Pulmonary artery endothelial cell (primary cell): ENCODE results near the gene ABTB2. TPM values are rescaled to one million over a fixed set of nuclear protein-coding genes. Genes with fewer than 3 reads are reported as not detected.

ENCODE experiments used
- DNase-seq: peaks from one replicate; pipeline ENCODE4 v3.0.0-alpha.2; 2011; ENCODE audit warnings: low read depth, low spot score
- total RNA-seq: library from RNA; depleted of rRNA; stranded (reverse); fragments of >200 nt; gene quantifications from 2 replicates; pipeline ENCODE4 v1.2.3, GENCODE V29; 2014

Gene ABTB2
- total RNA-seq, 1 donor from 2014 or later, result 0.07 TPM

GRCh38 chr11:34169686-34170085 lies 188.1 kb downstream of the ABTB2 start:
- no peak for DNase-seq

GRCh38 chr11:34168642-34169420 lies 189.0 kb downstream of the ABTB2 start:
- no peak for DNase-seq

DNA sequence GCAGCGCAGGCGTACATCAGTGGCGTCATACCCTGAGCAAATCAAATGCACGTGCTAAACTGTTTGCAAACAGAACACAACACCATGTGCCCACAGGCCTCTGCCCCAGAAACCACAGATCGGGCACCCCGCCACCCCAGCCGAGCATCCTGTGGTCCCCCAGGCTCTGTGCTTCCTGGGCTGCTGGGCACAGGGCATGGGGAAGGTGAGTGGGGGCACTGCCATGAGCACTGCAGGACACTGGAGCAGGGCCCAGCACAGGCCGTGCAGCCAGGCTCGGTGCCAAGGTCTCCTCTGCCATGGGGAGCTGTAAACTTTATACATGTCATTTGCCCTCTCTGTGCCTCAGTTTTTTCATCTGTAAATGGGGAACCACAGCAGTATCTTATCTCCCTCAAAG lies 189.8 kb downstream of the ABTB2 start:
- no peak for DNase-seq

DNA sequence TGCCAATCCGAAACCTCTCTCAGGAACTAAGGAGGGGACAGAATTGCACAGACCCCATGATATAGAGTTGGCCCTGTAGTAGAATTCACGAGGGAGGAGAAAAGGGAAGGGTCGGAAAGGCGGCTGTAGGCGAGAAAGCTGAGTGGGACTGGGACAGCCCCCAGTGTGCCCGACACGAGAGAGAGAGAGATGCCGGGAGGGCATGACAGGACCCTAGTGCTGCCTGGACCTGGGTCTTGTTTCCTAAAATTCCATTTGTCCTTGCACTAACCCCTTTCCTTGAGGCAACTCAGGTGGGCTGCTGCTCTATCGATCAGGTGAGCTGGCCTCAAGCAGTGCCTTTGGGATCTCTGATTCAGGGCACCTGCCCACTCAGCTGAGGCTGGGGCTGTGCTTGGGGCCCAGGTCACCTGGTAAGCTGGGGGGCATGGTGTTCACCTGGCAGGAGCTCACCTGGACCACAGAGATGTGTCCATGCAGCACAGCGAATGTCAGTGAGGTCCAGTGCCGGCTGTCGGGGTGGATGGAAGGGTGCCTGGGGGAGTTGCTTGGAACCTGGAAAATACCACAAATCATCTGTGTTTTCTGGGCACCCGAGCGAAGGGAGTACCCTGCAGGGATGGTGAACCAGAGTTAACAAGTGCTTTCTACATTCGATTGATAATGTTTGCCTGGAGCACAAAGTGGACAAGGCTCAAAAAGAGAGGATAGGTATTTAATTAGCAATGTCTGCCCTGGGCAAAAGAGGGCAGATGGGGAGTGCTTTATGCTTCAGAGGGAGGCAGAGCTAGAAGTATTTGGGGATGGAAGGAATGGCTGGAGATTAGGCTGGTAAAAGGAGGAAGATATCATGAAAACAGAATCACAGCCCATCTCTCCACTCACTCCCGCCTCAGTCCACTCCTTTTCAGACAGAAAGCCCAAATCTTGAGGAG lies 190.7 kb downstream of the ABTB2 start:
- no peak for DNase-seq

- DNase-seq, result no peak
These were observed 191.8 kb downstream of the ABTB2 start for GRCh38 chr11:34165786-34166555.

GRCh38 chr11:34165121-34165520 lies 192.7 kb downstream of the ABTB2 start:
- no peak for DNase-seq

DNA sequence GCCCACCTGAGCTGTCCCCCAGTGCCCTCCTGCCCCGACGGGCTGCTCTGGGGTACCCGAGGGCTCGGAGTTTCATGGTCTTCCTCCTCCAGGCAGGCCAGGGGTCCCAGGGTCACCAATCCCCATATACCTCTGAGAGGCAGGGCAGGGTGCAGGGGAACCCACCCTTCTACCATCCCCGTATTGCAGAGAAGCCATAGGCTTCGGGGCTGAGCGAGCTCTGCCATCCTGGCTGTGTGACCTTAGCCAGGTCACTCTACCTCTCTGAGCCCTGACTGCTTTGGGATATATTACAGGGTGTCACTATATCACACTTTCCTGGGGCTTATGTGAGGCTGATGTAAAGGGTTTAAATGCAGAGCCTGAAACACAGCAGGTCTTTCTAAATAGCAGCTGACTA lies 195.0 kb downstream of the ABTB2 start:
- no peak for DNase-seq

GRCh38 chr11:34162493-34162820 lies 195.4 kb downstream of the ABTB2 start:
- DNase-seq, result no peak

DNA sequence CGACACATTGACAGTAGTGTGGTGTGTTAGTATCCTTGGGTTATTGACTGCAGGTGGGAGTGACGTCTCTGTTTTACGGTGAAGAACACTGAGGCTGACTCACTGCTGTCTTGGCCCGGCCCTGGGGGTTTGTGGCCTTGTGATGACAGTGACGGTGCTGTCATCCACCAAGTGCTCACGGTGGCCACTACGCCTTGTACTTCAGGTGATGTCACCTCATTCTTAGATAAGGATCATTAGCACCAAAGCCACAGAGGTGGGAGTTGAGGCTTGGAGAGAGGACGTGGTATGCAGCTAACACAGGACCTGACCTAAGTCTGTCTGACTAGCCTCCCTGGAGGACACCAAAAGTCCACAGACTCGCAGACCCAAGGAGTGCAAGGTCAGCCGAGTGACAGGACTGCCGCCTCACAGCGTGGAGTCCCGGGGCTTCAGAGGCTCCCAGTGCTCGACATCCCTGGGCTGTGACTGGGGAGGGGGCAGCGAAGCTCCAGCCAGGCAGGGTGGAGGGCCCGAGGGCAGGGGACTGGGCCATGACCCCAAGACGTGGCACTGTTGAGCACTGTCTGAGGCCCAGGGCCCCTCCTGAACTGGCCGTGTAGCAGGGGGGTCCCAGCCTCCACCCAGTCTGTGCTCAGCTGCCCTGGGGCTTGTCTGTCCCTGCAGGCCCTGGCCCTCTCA lies 195.9 kb downstream of the ABTB2 start:
- DNase-seq, result no peak

DNA sequence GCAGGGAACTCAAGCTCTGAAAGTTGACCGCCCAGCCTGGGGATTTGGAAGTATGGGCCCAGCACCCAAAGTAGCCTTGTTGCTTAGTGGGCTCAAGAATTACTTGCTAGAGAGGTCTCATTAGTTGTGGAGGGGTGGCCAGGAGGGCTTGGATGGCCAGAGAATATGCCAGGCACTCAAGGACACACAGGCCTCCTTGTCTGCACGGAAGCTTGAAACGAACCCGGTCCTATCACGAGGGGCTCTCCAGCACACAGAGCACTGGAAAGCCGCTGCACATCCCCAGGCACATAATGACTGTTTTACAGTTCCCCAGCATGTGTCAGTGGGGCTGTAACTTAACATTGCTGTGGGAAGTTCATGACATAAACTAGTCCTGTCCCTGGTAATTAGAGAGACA lies 196.4 kb downstream of the ABTB2 start:
- no peak for DNase-seq

DNA sequence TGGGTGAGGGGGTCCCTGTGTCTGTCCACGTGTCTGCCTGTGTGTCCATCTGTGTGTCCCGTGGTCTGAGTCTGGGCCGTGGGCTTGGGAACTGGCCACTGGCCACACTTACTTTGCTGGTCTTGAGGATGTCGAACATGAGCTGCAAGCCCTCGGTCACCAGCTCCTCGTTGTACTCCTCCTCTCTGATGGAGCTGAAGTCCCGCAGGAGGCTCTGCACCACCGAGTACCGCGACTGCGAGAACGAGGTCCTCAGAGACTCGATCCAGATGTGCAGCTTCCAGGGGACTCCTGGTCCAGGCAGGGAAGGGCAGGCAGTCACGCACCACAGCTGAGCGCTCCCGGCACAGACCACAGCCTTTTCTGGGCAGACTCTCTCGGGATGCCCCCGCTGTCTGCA lies 197.0 kb downstream of the ABTB2 start:
- DNase-seq, result no peak

- DNase-seq, result no peak
These were observed 197.6 kb downstream of the ABTB2 start for GRCh38 chr11:34160049-34160721.

- no peak for DNase-seq
These were observed 199.1 kb downstream of the ABTB2 start for GRCh38 chr11:34158661-34159060.

- DNase-seq, result no peak
These were observed 200.6 kb downstream of the ABTB2 start for GRCh38 chr11:34157163-34157562.

- no peak for DNase-seq
These were observed 202.1 kb downstream of the ABTB2 start for GRCh38 chr11:34155757-34156062.

DNA sequence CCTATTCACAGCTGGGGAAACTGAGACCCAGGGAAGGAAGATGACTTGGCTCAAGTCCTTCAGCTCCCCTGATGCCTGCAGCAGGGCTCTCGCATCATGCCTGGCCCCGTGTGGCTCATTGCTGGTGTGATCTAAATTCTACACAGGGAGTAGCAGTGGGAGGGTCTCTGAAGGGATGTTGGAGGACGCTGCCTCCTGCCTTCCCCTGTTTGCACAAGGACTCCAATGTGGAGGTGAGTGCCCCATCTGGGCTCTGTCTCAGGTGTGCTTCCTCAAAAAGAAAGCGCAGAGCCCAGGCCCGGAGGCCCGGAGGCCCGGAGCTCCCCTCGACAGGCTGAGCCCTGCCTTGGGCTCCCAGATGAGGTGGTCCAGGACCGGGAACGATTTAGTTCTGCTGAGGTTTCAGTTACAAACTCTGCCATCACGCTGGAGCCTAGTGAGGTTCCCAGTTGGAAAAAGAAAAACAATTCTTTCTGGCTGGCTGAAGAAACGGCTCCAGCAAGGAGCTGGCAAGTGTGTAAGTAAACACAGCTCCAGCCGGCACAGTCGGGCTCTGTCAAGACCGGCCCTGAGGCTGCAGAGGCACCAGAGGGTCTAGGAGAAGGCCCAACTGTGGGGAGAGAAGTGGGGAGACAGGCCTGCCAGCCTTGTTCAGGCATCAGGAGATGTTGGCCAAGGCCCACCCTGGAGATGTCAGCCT lies 202.6 kb downstream of the ABTB2 start:
- no peak for DNase-seq

DNA sequence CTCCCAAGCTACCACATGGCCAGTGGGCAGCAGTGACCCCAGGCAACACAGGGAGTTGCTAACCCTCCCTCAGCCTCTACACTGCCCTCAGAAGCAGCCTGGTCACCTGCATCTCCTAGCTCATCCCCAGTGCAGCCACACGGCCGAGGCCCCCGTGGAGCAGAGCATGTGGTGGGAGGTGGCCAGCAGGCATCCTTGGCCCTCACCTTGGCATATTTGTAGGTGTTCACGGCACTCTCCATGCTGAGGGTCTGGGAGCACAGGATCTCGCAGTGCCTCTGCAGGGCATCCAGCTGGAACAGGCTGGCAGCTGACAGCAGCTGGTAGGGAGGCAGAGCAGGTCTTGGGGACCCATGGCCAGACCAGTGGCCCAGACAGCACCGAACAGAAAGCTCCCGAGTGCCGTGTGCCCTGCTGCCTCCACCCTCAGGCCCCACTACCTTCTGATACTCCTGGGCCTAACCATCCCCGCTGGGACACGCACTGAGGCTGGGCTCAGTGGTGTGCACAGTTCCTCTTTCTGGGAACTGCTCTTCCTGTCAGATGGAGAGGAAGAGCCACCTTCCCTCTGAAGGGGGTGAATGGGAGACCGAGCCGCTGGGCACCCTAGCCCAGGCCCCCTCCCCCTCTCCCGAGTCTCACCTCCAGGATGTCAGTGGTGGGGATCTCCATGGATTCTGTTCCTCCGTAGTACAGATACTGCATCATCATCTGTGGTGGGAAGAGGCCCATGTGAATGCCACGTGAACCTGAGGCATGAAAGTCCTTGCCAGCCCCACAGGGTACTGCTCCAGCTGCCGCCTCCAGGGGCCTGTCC lies 203.5 kb downstream of the ABTB2 start:
- no peak for DNase-seq

GRCh38 chr11:34151916-34152845 lies 205.6 kb downstream of the ABTB2 start:
- DNase-seq, result no peak
